Spleen (tissue), 7 donors: ENCODE measurements around the gene NUMB.

Source experiments
- CTCF ChIP-seq, 11 experiments: fragments of 200-600 bp in 7 of 11; fragments of 450-650 bp in 4 of 11; sonication (generic) in 4 of 11; IDR thresholded peaks in 8 of 11; conservative IDR thresholded peaks in 3 of 11; 1 replicate in 7 of 11; 2 replicates in 4 of 11; pipeline versions ENCODE4 v1.4.0 to v1.8.0; 2016 to 2021; ENCODE audit warnings: antibody characterized with exemption in 11 of 11, inconsistent platforms in 4 of 11, mild to moderate bottlenecking in 1 of 11
- POLR2A ChIP-seq, 3 donors: fragments of 450-650 bp; IDR thresholded peaks; one replicate each; pipeline ENCODE4 v1.5.1; 2017; ENCODE audit warnings: antibody characterized with exemption in 3 of 3, mild to moderate bottlenecking in 1 of 3
- POLR2AphosphoS5 ChIP-seq, 3 donors: sonication (generic); formaldehyde crosslinking; IDR thresholded peaks; one replicate each; pipeline ENCODE4 v1.5.1; 2017; ENCODE audit warnings: antibody characterized with exemption in 3 of 3
- donor health status: DM: no; HTN: no; CAD: no; lungs with moderate emphysema.
- donor health status: DM: no; HTN: no; CAD: no.
- donor health status: DM: no; HTN: no; CAD: no.

GRCh38 chr14:73283608-73284379, 174.6 kb downstream of the NUMB start:
- TF ChIP-seq CTCF (IDR thresholded peaks at IDR 0.05 in 8 of 11, conservative IDR thresholded peaks at IDR 0.05 in 3 of 11): peak in 1 of 11 experiments; percentile 5
- no peak for TF ChIP-seq POLR2A (IDR thresholded peaks at IDR 0.05)
- no peak for TF ChIP-seq POLR2AphosphoS5 (IDR thresholded peaks at IDR 0.05)
